ENCODE measurements around the gene ARL17B. TPM values are rescaled to one million over a fixed set of nuclear protein-coding genes. Genes with fewer than 3 reads are reported as not detected.
"Not testable (repeated sequence)": the region's sequence is repeated elsewhere in the genome, so short reads cannot be mapped to it uniquely, and the experiment has no call there.

ARL17B gene
- total RNA-seq, 1 experiment from 2014 or later: 20.9 TPM

- TF ChIP-seq ZFX (IDR thresholded peaks at IDR 0.05): peak; percentile 34; the same call in 1 of the 2 replicates
- peak; percentile 52 for ATAC-seq
- peak overlapping the region; percentile 57; the same call in 1 of the 2 replicates for H3K27ac ChIP-seq (ENCODE audit: low read depth, low read length)
- H3K79me2 ChIP-seq (ENCODE audit: insufficient read depth, low read length); CTCF ChIA-PET; BruUV-seq (replicated peaks); H3K9me2 ChIP-seq (ENCODE audit: insufficient read depth); DNase-seq (ENCODE audit: low read depth, low spot score); intact Hi-C loops (cut with micrococcal nuclease); RAD21 ChIA-PET (ENCODE audit: low non-redundant PET in 1 of 2, low total read pairs in 2 of 2, uncharacterized antibody in 2 of 2, unreplicated experiment in 2 of 2); H3K36me3 ChIP-seq (ENCODE audit: control insufficient read depth in 1 of 2, insufficient read depth in 2 of 2, low read length in 2 of 2); H4K20me1 ChIP-seq (ENCODE audit: insufficient read depth); H3K27me3 ChIP-seq (ENCODE audit: insufficient read depth, low read length); H3K9me3 ChIP-seq (ENCODE audit: control insufficient read depth in 1 of 2, insufficient read depth in 1 of 2, low read depth in 1 of 2, low read length in 2 of 2); POLR2A ChIA-PET; H2AFZ ChIP-seq (ENCODE audit: low read depth, low read length, poor library complexity, severe bottlenecking): not testable (repeated sequence)
- H3K9ac ChIP-seq (ENCODE audit: low read length): peak overlapping the region; percentile 52
- H3K4me2 ChIP-seq (ENCODE audit: low read length): peak overlapping the region; percentile 65
- H3K4me1 ChIP-seq (ENCODE audit: control insufficient read depth in 1 of 2, insufficient read depth in 2 of 2, low read length in 2 of 2): peaks cover 0 to 10% of the 10 kb centered on the region in 2 experiments; a peak in 2 of 4 replicates
- H3K4me3 ChIP-seq (replicated peaks in 1 of 2; ENCODE audit: low read depth in 1 of 2, low read length in 2 of 2): peak overlapping the region; percentile 42 to 62
Measured at GRCh38 chr17:46224864-46225263, 136.7 kb downstream of the ARL17B start.

Other genes with a start within 250 kb of the ARL17B start
- gene KANSL1, start 168.3 kb downstream of the ARL17B start, total RNA-seq (2021; ENCODE audit: unreplicated experiment): 77.5 TPM
- gene LRRC37A, start 66.6 kb downstream of the ARL17B start, total RNA-seq (2021; ENCODE audit: unreplicated experiment): 1.2 TPM
- gene LRRC37A2, start 150.7 kb upstream of the ARL17B start, total RNA-seq (2021; ENCODE audit: unreplicated experiment): 6.8 TPM
- 15.1 TPM for gene ARL17A, start 217.9 kb upstream of the ARL17B start, total RNA-seq (2021; ENCODE audit: unreplicated experiment)
- gene NSF, start 228.9 kb upstream of the ARL17B start, total RNA-seq (2021; ENCODE audit: unreplicated experiment): 61.1 TPM